ENCODE measurements around the gene MARCHF2. TPM values are rescaled to one million over a fixed set of nuclear protein-coding genes. Genes with fewer than 3 reads are reported as not detected.

MARCHF2 gene
- total and polyA plus RNA-seq, 5 donors: 94.2 to 107 (median 106) TPM

Small RNA genes lying within 50 kb of the gene (microRNA-seq; reads per million reads assigned to microRNA genes)
- gene MIR4999: 0.42 to 8.0 reads per million in 2 donors

Other genes starting within 250 kb of the MARCHF2 start
- gene CERS4, start 203.9 kb upstream of the MARCHF2 start, total RNA-seq: 10 to 100 TPM; 16.1 to 20.9 (median 18.5) TPM
- gene CERS4, start 203.9 kb upstream of the MARCHF2 start, polyA plus RNA-seq: 10.2 TPM
- gene CD320, start 104.9 kb upstream of the MARCHF2 start, total RNA-seq: 10 to 100 TPM; 28.9 to 37.4 (median 32.6) TPM
- gene CD320, start 104.9 kb upstream of the MARCHF2 start, polyA plus RNA-seq: 44.0 TPM
- 10 to 100 TPM; 64.4 to 90.4 (median 74.0) TPM for gene NDUFA7, start 91.9 kb upstream of the MARCHF2 start, total RNA-seq
- gene NDUFA7, start 91.9 kb upstream of the MARCHF2 start, polyA plus RNA-seq: 268 TPM
- gene RPS28, start 91.8 kb upstream of the MARCHF2 start, total RNA-seq: 1,000 to 10,000 TPM in 2 of 4 donors, 100 to 1,000 TPM in 2; 887 to 1,230 (median 1,019) TPM
- 621 TPM for gene RPS28, start 91.8 kb upstream of the MARCHF2 start, polyA plus RNA-seq
- 10 to 100 TPM; 10.1 to 14.0 (median 13.2) TPM for gene KANK3, start 70.0 kb upstream of the MARCHF2 start, total RNA-seq
- gene KANK3, start 70.0 kb upstream of the MARCHF2 start, polyA plus RNA-seq: 12.5 TPM
- gene ANGPTL4, start 49.1 kb upstream of the MARCHF2 start, total RNA-seq: 10 to 100 TPM in 1 of 4 donors, 1 to 10 TPM in 3; 5.9 to 89.3 (median 7.8) TPM
- gene ANGPTL4, start 49.1 kb upstream of the MARCHF2 start, polyA plus RNA-seq: 24.1 TPM
- 100 to 1,000 TPM; 145 to 201 (median 158) TPM for gene RAB11B, start 22.9 kb upstream of the MARCHF2 start, total RNA-seq
- 157 TPM for gene RAB11B, start 22.9 kb upstream of the MARCHF2 start, polyA plus RNA-seq
- 100 to 1,000 TPM; 106 to 128 (median 120) TPM for gene HNRNPM, start 31.7 kb downstream of the MARCHF2 start, total RNA-seq
- gene HNRNPM, start 31.7 kb downstream of the MARCHF2 start, polyA plus RNA-seq: 67.9 TPM
- gene PRAM1, start 89.3 kb downstream of the MARCHF2 start, total RNA-seq: 1 to 10 TPM in 2 of 4 donors, under 1 TPM in 2; 0.31 to 3.1 (median 0.99) TPM
- 0.61 TPM for gene PRAM1, start 89.3 kb downstream of the MARCHF2 start, polyA plus RNA-seq
- 10 to 100 TPM; 13.4 to 16.4 (median 16.1) TPM for gene ZNF414, start 100.9 kb downstream of the MARCHF2 start, total RNA-seq
- gene ZNF414, start 100.9 kb downstream of the MARCHF2 start, polyA plus RNA-seq: 19.3 TPM
- 10 to 100 TPM; 11.3 to 23.2 (median 15.3) TPM for gene MYO1F, start 164.1 kb downstream of the MARCHF2 start, total RNA-seq
- gene MYO1F, start 164.1 kb downstream of the MARCHF2 start, polyA plus RNA-seq: 9.3 TPM
- 10 to 100 TPM; 16.1 to 29.3 (median 22.0) TPM for gene ADAMTS10, start 197.4 kb downstream of the MARCHF2 start, total RNA-seq
- gene ADAMTS10, start 197.4 kb downstream of the MARCHF2 start, polyA plus RNA-seq: 18.1 TPM
- not detected for gene NFILZ, start 217.3 kb downstream of the MARCHF2 start, total RNA-seq
- gene NFILZ, start 217.3 kb downstream of the MARCHF2 start, polyA plus RNA-seq: not detected